Adrenal gland (tissue), 12 donors: ENCODE results near the gene TMEM271. TPM values are rescaled to one million over a fixed set of nuclear protein-coding genes. Genes with fewer than 3 reads are reported as not detected.

Experiments
- DNase-seq, 7 donors: peaks; one replicate each; pipeline ENCODE4 v3.0.0-alpha.2; 2019 to 2020
- H3K27ac ChIP-seq, 5 donors: fragments of 200-600 bp; sonication (generic) in 4 of 5; 1 replicate in 3 of 5; 2 replicates in 2 of 5; pipeline versions ENCODE4 v1.5.1 to v1.8.0; 2016 to 2020; ENCODE audit warnings: mild to moderate bottlenecking in 1 of 5
- H3K27me3 ChIP-seq: fragments of 200-600 bp; 2 replicates; pipeline ENCODE4 v1.8.0; 2021
- H3K36me3 ChIP-seq, 2 donors: fragments of 200-600 bp; replicated peaks in 1 of 2; 1 replicate in 1 of 2; 2 replicates in 1 of 2; pipeline versions ENCODE4 v1.5.1 to v1.8.0; 2018 to 2022
- H3K4me1 ChIP-seq, 2 donors: fragments of 200-600 bp; replicated peaks in 1 of 2; 1 replicate in 1 of 2; 2 replicates in 1 of 2; pipeline versions ENCODE4 v1.5.1 to v1.8.0; 2018 to 2021
- H3K4me3 ChIP-seq, 4 donors: fragments of 200-600 bp; sonication (generic) in 3 of 4; one replicate each; pipeline ENCODE4 v1.5.1; 2016 to 2018
- H3K9me3 ChIP-seq, 3 donors: fragments of 200-600 bp; sonication (generic) in 1 of 3; replicated peaks in 1 of 3; 1 replicate in 2 of 3; 2 replicates in 1 of 3; pipeline versions ENCODE4 v1.5.1 to v1.8.0; 2016 to 2021
- CTCF ChIP-seq, 6 experiments: fragments of 450-650 bp in 4 of 6; fragments of 200-600 bp in 2 of 6; sonication (generic) in 1 of 6; IDR thresholded peaks; 1 replicate in 5 of 6; 2 replicates in 1 of 6; pipeline versions ENCODE4 v1.5.1 to v1.8.0; 2016 to 2021; ENCODE audit warnings: antibody characterized with exemption in 6 of 6, mild to moderate bottlenecking in 2 of 6, moderate library complexity in 1 of 6
- POLR2A ChIP-seq, 2 donors: fragments of 450-650 bp; IDR thresholded peaks; one replicate each; pipeline ENCODE4 v1.6.1; 2017; ENCODE audit warnings: antibody characterized with exemption in 2 of 2, mild to moderate bottlenecking in 2 of 2, moderate library complexity in 1 of 2
- WGBS, 4 donors: extraction: QIAGEN DNeasy Blood & Tissue Kit in 2 of 4; methylation state at CpG; one replicate each; pipeline versions ENCODE4 v1.1.5 to v1.1.7; 2013 to 2017; 5-methylcytosine and 5-hydroxymethylcytosine counted together
- intact Hi-C, 2 donors: fragments of 100-400 bp; cut with DNase I; formaldehyde crosslinking; loops; one replicate each; pipeline versions ENCODE4 v1.14.1 to v1.15.0; 2022 to 2023
- polyA plus RNA-seq, 3 donors: library from polyadenylated mRNA; stranded (reverse); fragments of 200-250 nt in 2 of 3; fragments of 350-450 nt in 1 of 3; fragmentation: Illumina TruSeq in 1 of 3; extraction: RNeasy Lipid Tissue Mini Kit (QIAGEN cat#74804) in 1 of 3; gene quantifications; one replicate each; pipeline ENCODE4 v1.2.3, GENCODE V29; 2013 to 2014
- total RNA-seq, 9 donors: library from RNA; depleted of rRNA in 4 of 9; stranded (reverse); fragments of >200 nt in 4 of 9; fragments of 120-200 nt in 1 of 9; fragmentation: NEBNext Ultra II Directional in 1 of 9; extraction: Animal tissue kit (Norgen Biotek cat#: 25700) in 1 of 9; gene quantifications; one replicate each; pipeline versions ENCODE4 v1.1.0 to v1.2.4, GENCODE V29; 2013 to 2023
- donor health status: healthy with polysubstance abuse.
- donor health status: Bipolar disorder and iron deficiency.
- donor health status: DM: yes; HTN: yes; CAD: no.
- donor health status: DM: no; HTN: no; CAD: no.
- donor health status: DM: no; HTN: no; CAD: no.
- donor health status: DM: yes; HTN: yes; CAD: no.

Gene TMEM271
- total and polyA plus RNA-seq, 12 donors, result 0.06 to 1.9 (median 0.60) TPM; not detected in 5

- Histone ChIP-seq H3K9me3 (no peaks in the 10 kb centered on the region), H3K27me3 (peaks cover 4% of the 10 kb centered on the region), H3K36me3 (no peaks in the 10 kb centered on the region), H3K4me1 (no peaks in the 10 kb centered on the region), H3K27ac (no peak overlapping the region), H3K4me3 (no peak overlapping the region)
- intact Hi-C loops, result no loop called here
- no peak for DNase-seq
- 69 to 86% (median 78%) methylated on average over 36 of the region's 36 CpGs for WGBS, 4 donors
- TF ChIP-seq POLR2A (IDR thresholded peaks at IDR 0.05) (no peak), CTCF (IDR thresholded peaks at IDR 0.05) (no peak)
Measured at GRCh38 chr4:588351-588849, 12.3 kb upstream of the TMEM271 start.

GRCh38 chr4:587671-588350 is 11.7 kb upstream of the TMEM271 start:
- Histone ChIP-seq H3K9me3 (no peaks in the 10 kb centered on the region), H3K27me3 (peaks cover 4% of the 10 kb centered on the region), H3K4me3 (no peak overlapping the region), H3K4me1 (no peaks in the 10 kb centered on the region), H3K27ac (no peak overlapping the region), H3K36me3 (no peaks in the 10 kb centered on the region)
- 69 to 81% (median 77%) methylated on average over 16 to 25 of the region's 25 CpGs for WGBS, 4 donors
- intact Hi-C loops, result no loop called here
- TF ChIP-seq CTCF (IDR thresholded peaks at IDR 0.05) (no peak), POLR2A (IDR thresholded peaks at IDR 0.05) (no peak)
- peak in 1 of 7 donors; percentile 43 for DNase-seq

- intact Hi-C loops, result no loop called here
- Histone ChIP-seq H3K27ac (no peak overlapping the region), H3K4me1 (no peaks in the 10 kb centered on the region), H3K36me3 (no peaks in the 10 kb centered on the region), H3K4me3 (no peak overlapping the region), H3K9me3 (no peaks in the 10 kb centered on the region), H3K27me3 (peaks cover 3% of the 10 kb centered on the region)
- WGBS, 4 donors, result 74 to 86% (median 81%) methylated on average over 2 of the region's 2 CpGs
- no peak for DNase-seq
- TF ChIP-seq POLR2A (IDR thresholded peaks at IDR 0.05), result no peak
- TF ChIP-seq CTCF (IDR thresholded peaks at IDR 0.05), result no peak
Measured at GRCh38 chr4:583820-584219, 7.7 kb upstream of the TMEM271 start.

DNA sequence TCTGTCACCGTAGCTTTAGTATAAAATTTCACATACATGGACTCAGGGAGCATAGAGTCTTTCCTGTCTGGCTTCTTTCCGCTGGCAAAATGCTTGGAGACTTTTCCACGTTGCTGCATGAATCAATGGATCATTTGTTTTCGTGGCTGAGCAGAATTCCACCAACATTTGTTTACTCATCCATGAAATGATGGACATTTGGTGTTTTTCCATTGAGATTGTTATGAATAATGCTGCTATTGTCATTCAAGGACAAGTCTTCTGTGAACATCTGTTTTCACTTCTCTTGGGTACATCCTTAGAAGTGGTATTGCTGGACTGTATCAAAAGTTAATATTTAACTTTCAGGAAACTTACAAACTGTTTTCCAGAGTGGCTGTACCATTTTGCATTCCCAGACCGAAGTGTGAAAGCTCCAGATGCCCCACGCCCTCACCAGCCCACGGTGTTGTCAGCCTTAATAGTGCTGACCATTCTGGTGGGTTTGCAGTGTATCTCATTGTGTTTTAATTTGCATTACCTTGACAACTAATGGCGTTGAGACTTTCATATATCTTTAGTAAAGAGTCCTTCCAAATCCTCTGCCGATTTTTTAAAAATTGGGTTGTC is 5.8 kb upstream of the TMEM271 start:
- peaks cover 19% of the 10 kb centered on the region for H3K27me3 ChIP-seq
- no peak for TF ChIP-seq POLR2A (IDR thresholded peaks at IDR 0.05)
- no peak for TF ChIP-seq CTCF (IDR thresholded peaks at IDR 0.05)
- no peak overlapping the region for H3K4me3 ChIP-seq
- no peaks in the 10 kb centered on the region for H3K36me3 ChIP-seq
- H3K4me1 ChIP-seq, result no peaks in the 10 kb centered on the region
- WGBS, 4 donors, result 66 to 73% (median 70%) methylated on average over 9 of the region's 9 CpGs
- peak in 1 of 7 donors; percentile 11 for DNase-seq
- no peaks in the 10 kb centered on the region for H3K9me3 ChIP-seq
- no peak overlapping the region for H3K27ac ChIP-seq
- intact Hi-C loops, result no loop called here
